Nephron (organoid): ENCODE results near the gene OCA2.

ENCODE experiments used
- H3K27ac Mint-ChIP-seq, 3 experiments: 2 replicates each; pipeline ENCODE4 v1.8.0; 2020; ENCODE audit warnings: mixed read lengths in 3 of 3, mild to moderate bottlenecking in 2 of 3, moderate library complexity in 1 of 3
- H3K27me3 Mint-ChIP-seq: 2 replicates; pipeline ENCODE4 v1.8.0; 2021; ENCODE audit warnings: low read depth, mild to moderate bottlenecking, moderate library complexity, mixed read lengths
- H3K36me3 Mint-ChIP-seq: 2 replicates; pipeline ENCODE4 v1.8.0; 2020; ENCODE audit warnings: low read depth, mixed read lengths
- H3K4me1 Mint-ChIP-seq: 2 replicates; pipeline ENCODE4 v1.8.0; 2020; ENCODE audit warnings: mixed read lengths
- H3K4me3 Mint-ChIP-seq, 3 experiments: 2 replicates each; pipeline ENCODE4 v1.8.0; 2020; ENCODE audit warnings: mild to moderate bottlenecking in 3 of 3, mixed read lengths in 3 of 3, moderate library complexity in 2 of 3
- H3K9me3 Mint-ChIP-seq: 2 replicates; pipeline ENCODE4 v1.8.0; 2020; ENCODE audit warnings: mixed read lengths
- CTCF ChIP-seq, 3 experiments: fragments of 200-600 bp; sonication (generic); IDR thresholded peaks; one replicate each; pipeline ENCODE4 v1.5.0; 2021; ENCODE audit warnings: antibody characterized with exemption in 3 of 3; ENCODE audit not compliant: unreplicated experiment in 3 of 3

Gene OCA2

DNA sequence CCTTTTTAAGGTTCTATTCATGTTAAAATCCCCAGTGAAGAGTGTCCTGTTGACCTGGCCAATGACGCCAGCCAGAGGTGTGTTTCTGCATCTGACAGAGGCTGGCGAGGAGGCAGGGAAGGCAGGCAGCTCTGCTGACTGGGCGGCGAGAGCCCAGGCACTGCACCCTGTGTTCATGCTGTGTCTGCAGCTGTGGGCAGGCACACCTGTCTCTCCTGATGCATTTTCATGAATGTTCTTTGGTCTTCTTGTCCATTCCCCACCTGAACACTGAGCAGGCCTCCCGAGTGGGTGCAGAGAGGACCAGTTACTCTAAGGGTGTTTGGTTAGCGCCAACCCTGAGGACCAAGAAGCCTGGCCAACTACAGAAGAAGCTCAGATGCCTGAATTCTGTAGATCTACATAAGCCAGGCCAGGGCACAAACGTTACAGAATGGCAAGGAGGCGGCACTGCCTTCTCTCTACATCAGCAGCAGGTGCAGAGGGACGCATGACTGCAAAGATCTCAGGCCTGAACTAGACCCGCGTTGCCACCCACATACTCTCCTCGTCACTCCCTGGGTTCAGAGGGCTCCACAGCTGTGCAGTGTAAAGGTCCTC is 233.7 kb downstream of the OCA2 start:
- no peaks in the 10 kb centered on the region for H3K4me1 Mint-ChIP-seq
- no peak overlapping the region for H3K27ac Mint-ChIP-seq
- peaks cover 7% of the 10 kb centered on the region for H3K9me3 Mint-ChIP-seq
- H3K36me3 Mint-ChIP-seq: peaks cover 9% of the 10 kb centered on the region
- peaks cover 25% of the 10 kb centered on the region for H3K27me3 Mint-ChIP-seq
- no peak for TF ChIP-seq CTCF (IDR thresholded peaks at IDR 0.05; ENCODE audit: unreplicated experiment in 3 of 3)
- no peak overlapping the region for H3K4me3 Mint-ChIP-seq

GRCh38 chr15:27864719-27865118 is 234.4 kb downstream of the OCA2 start:
- Mint-ChIP-seq H3K4me3 (no peak overlapping the region), H3K4me1 (no peaks in the 10 kb centered on the region), H3K27ac (no peak overlapping the region), H3K36me3 (peaks cover 9% of the 10 kb centered on the region), H3K27me3 (peaks cover 23% of the 10 kb centered on the region), H3K9me3 (peaks cover 7% of the 10 kb centered on the region)
- TF ChIP-seq CTCF (IDR thresholded peaks at IDR 0.05; ENCODE audit: unreplicated experiment in 3 of 3): no peak

- TF ChIP-seq CTCF (IDR thresholded peaks at IDR 0.05; ENCODE audit: unreplicated experiment in 3 of 3): no peak
- Mint-ChIP-seq H3K27ac (no peak overlapping the region), H3K4me3 (no peak overlapping the region), H3K27me3 (peaks cover 20% of the 10 kb centered on the region), H3K4me1 (no peaks in the 10 kb centered on the region), H3K9me3 (peaks cover 7% of the 10 kb centered on the region), H3K36me3 (peaks cover 9% of the 10 kb centered on the region)
Observed at GRCh38 chr15:27864086-27864485, 235.0 kb downstream of the OCA2 start.

GRCh38 chr15:27863000-27863399 is 236.1 kb downstream of the OCA2 start:
- Mint-ChIP-seq H3K4me1 (no peaks in the 10 kb centered on the region), H3K27me3 (peaks cover 20% of the 10 kb centered on the region), H3K4me3 (no peak overlapping the region), H3K36me3 (peaks cover 9% of the 10 kb centered on the region), H3K9me3 (peaks cover 7% of the 10 kb centered on the region), H3K27ac (no peak overlapping the region)
- no peak for TF ChIP-seq CTCF (IDR thresholded peaks at IDR 0.05; ENCODE audit: unreplicated experiment in 3 of 3)

DNA sequence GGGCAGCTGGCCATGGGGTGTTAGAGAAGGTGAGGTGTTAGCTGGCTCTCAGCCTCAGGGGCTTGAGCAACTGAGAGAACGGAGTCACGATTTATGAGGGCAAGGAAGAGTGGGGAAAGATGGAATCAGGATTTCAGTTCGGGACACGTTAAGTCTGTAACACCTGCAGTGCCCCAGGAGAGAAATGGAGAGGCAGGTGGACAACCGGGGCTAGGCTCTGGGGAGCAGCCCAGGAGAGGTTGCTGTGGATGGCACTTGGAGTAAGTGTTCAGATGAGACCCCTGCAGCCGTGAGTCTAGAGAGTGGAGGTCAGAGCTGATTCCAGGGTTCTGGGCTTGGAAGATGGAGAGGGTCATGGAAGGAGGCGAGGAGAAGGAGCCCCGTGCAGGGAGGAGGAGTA is 237.9 kb downstream of the OCA2 start:
- H3K9me3 Mint-ChIP-seq: peaks cover 14% of the 10 kb centered on the region
- peaks cover 16% of the 10 kb centered on the region for H3K27me3 Mint-ChIP-seq
- TF ChIP-seq CTCF (IDR thresholded peaks at IDR 0.05; ENCODE audit: unreplicated experiment in 3 of 3): no peak
- no peak overlapping the region for H3K27ac Mint-ChIP-seq
- H3K4me1 Mint-ChIP-seq: no peaks in the 10 kb centered on the region
- H3K36me3 Mint-ChIP-seq: peaks cover 17% of the 10 kb centered on the region
- no peak overlapping the region for H3K4me3 Mint-ChIP-seq

DNA sequence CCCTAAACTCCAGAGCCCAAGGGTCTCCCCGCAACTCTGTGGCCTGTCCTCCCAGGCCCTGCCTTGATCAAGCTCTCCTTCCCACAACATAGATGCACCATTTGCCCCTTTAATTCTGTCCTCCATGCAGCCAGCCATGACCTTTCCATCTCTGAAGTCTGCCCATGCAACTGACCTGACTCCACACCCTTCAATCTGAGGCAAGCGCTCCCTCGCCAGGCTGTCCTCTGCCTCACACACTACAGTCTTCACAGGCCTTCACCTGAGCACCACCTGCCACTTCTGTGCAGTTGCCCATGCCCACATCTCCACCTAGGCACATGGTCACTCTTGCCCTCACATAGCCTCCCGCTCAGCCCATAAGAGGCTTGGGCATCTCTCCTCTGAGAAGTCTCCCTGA is 244.0 kb downstream of the OCA2 start:
- H3K27me3 Mint-ChIP-seq: peaks cover 4% of the 10 kb centered on the region
- no peak overlapping the region for H3K4me3 Mint-ChIP-seq
- no peak for TF ChIP-seq CTCF (IDR thresholded peaks at IDR 0.05; ENCODE audit: unreplicated experiment in 3 of 3)
- peaks cover 8% of the 10 kb centered on the region for H3K36me3 Mint-ChIP-seq
- H3K4me1 Mint-ChIP-seq: no peaks in the 10 kb centered on the region
- H3K27ac Mint-ChIP-seq: no peak overlapping the region
- H3K9me3 Mint-ChIP-seq: peaks cover 9% of the 10 kb centered on the region
